HCT116 (cell line): ENCODE data around the gene CFAP61.

Source experiments
- CTCF ChIP-seq, 3 experiments: fragments of 200-600 bp in 1 of 3; sonication (generic) in 1 of 3; IDR thresholded peaks in 2 of 3; conservative IDR thresholded peaks in 1 of 3; 2 replicates each; pipeline ENCODE4 v1.5.1; 2012 to 2017; ENCODE audit warnings: low read depth in 2 of 3, low read length in 2 of 3, antibody characterized with exemption in 1 of 3, borderline replicate concordance in 1 of 3, control low read depth in 1 of 3, mild to moderate bottlenecking in 1 of 3, mixed read lengths in 1 of 3, mixed run types in 1 of 3, moderate library complexity in 1 of 3; ENCODE audit not compliant: insufficient read depth in 1 of 3
- EZH2phosphoT487 ChIP-seq: fragments of 200-600 bp; IDR thresholded peaks from 2 replicates; pipeline ENCODE4 v1.6.1; 2018; ENCODE audit warnings: antibody characterized with exemption, borderline replicate concordance
- POLR2A ChIP-seq: IDR thresholded peaks from 2 replicates; pipeline ENCODE4 v1.7.0; 2011; ENCODE audit warnings: borderline replicate concordance; ENCODE audit not compliant: insufficient read depth, insufficient read length; ENCODE audit errors: extremely low read depth
- YY1 ChIP-seq: IDR thresholded peaks from 2 replicates; pipeline ENCODE4 v1.6.1; 2011; ENCODE audit warnings: low read length, low read depth, moderate library complexity, mild to moderate bottlenecking; ENCODE audit not compliant: insufficient replicate concordance; ENCODE audit errors: extremely low read depth

GRCh38 chr20:20271271-20271670, 218.9 kb downstream of the CFAP61 start:
- no peak for TF ChIP-seq CTCF (IDR thresholded peaks at IDR 0.05 in 2 of 3, conservative IDR thresholded peaks at IDR 0.05 in 1 of 3; ENCODE audit: borderline replicate concordance in 1 of 3, insufficient read depth in 1 of 3, low read depth in 2 of 3, low read length in 2 of 3)
- no peak for TF ChIP-seq YY1
- no peak for TF ChIP-seq POLR2A
- no peak for TF ChIP-seq EZH2phosphoT487
